Left lung (tissue), 10 donors: ENCODE data around the gene TFF1. TPM values are rescaled to one million over a fixed set of nuclear protein-coding genes. Genes with fewer than 3 reads are reported as not detected.

Source experiments
- ATAC-seq: fragments of 200-7000 bp; cut with Tn5 transposase; one replicate; pipeline ENCODE4 v1.9.1; 2020; ENCODE audit warnings: moderate library complexity
- DNase-seq, 4 donors: peaks; one replicate each; pipeline ENCODE4 v3.0.0-alpha.2; 2013 to 2020
- H3K27ac ChIP-seq, 2 donors: fragments of 200-600 bp; sonication (generic) in 1 of 2; one replicate each; pipeline versions ENCODE4 v1.5.0 to v1.8.0; 2020 to 2021
- H3K27me3 ChIP-seq, 2 donors: fragments of 200-600 bp; sonication (generic) in 1 of 2; one replicate each; pipeline versions ENCODE4 v1.5.0 to v1.8.0; 2020 to 2021
- H3K36me3 ChIP-seq, 2 donors: fragments of 200-600 bp; sonication (generic) in 1 of 2; one replicate each; pipeline versions ENCODE4 v1.5.0 to v1.8.0; 2020 to 2021
- H3K4me1 ChIP-seq, 2 donors: fragments of 200-600 bp; one replicate each; pipeline ENCODE4 v1.8.0; 2021
- H3K4me3 ChIP-seq, 2 donors: fragments of 200-600 bp; sonication (generic) in 1 of 2; one replicate each; pipeline versions ENCODE4 v1.5.0 to v1.8.0; 2020 to 2021; ENCODE audit warnings: mild to moderate bottlenecking in 1 of 2
- H3K9me3 ChIP-seq, 2 donors: fragments of 200-600 bp; sonication (generic) in 1 of 2; one replicate each; pipeline versions ENCODE4 v1.5.0 to v1.8.0; 2020 to 2021
- CTCF ChIP-seq, 2 donors: fragments of 200-600 bp; sonication (generic) in 1 of 2; IDR thresholded peaks; one replicate each; pipeline versions ENCODE4 v1.5.0 to v1.8.0; 2021; ENCODE audit warnings: antibody characterized with exemption in 2 of 2
- intact Hi-C, 2 donors: fragments of 100-400 bp; cut with DNase I; formaldehyde crosslinking; loops; one replicate each; pipeline versions ENCODE4 v1.11.2 to v1.14.2; 2022
- polyA plus RNA-seq, 6 donors: library from polyadenylated mRNA; unstranded; fragments of 120-200 nt; gene quantifications; one replicate each; pipeline ENCODE4 v1.2.1, GENCODE V29; 2013; ENCODE audit not compliant: insufficient read length in 6 of 6
- total RNA-seq, 2 donors: library from RNA; stranded (reverse); fragmentation: NEBNext Ultra II Directional; extraction: Animal tissue kit (Norgen Biotek cat#: 25700); gene quantifications; one replicate each; pipeline ENCODE4 v1.2.1, GENCODE V29; 2021
- donor health status: DM: no; HTN: yes; CAD: no.
- donor health status: DM: no; HTN: no; CAD: no.

Gene TFF1
- total and polyA plus RNA-seq, 8 donors = not detected

- Histone ChIP-seq H3K27ac (no peak overlapping the region), H3K9me3 (no peaks in the 10 kb centered on the region), H3K4me3 (no peak overlapping the region), H3K27me3 (no peaks in the 10 kb centered on the region), H3K36me3 (no peaks in the 10 kb centered on the region), H3K4me1 (peaks cover 0 to 21% of the 10 kb centered on the region in 2 donors)
- ATAC-seq (no peak), DNase-seq (no peak)
- intact Hi-C loops = no loop called here
- no peak for TF ChIP-seq CTCF (IDR thresholded peaks at IDR 0.05)
Observed at GRCh38 chr21:42387164-42387563, 20.8 kb upstream of the TFF1 start.

GRCh38 chr21:42386034-42386591 is 19.8 kb upstream of the TFF1 start:
- TF ChIP-seq CTCF (IDR thresholded peaks at IDR 0.05) = no peak
- intact Hi-C loops = no loop called here

GRCh38 chr21:42385619-42386018 is 19.3 kb upstream of the TFF1 start:
- DNase-seq (peak in 1 of 4 donors; percentile 22), ATAC-seq (no peak)
- Histone ChIP-seq H3K4me3 (no peak overlapping the region), H3K36me3 (no peaks in the 10 kb centered on the region), H3K4me1 (peaks cover 0 to 21% of the 10 kb centered on the region in 2 donors), H3K27ac (peak overlapping the region in 1 of 2 donors; percentile 68), H3K27me3 (no peaks in the 10 kb centered on the region), H3K9me3 (peaks cover 0 to 9% of the 10 kb centered on the region in 2 donors)
- TF ChIP-seq CTCF (IDR thresholded peaks at IDR 0.05) = no peak
- intact Hi-C loops = no loop called here

More at GRCh38 chr21:42386034-42386591, 19.8 kb upstream of the TFF1 start:
- Histone ChIP-seq H3K27ac (peak overlapping the region in 1 of 2 donors; percentile 68), H3K4me1 (peaks cover 0 to 21% of the 10 kb centered on the region in 2 donors), H3K9me3 (peaks cover 0 to 9% of the 10 kb centered on the region in 2 donors), H3K4me3 (no peak overlapping the region), H3K36me3 (no peaks in the 10 kb centered on the region), H3K27me3 (no peaks in the 10 kb centered on the region)
- ATAC-seq (no peak), DNase-seq (peak in 1 of 4 donors; percentile 23)

GRCh38 chr21:42384989-42385388 is 18.7 kb upstream of the TFF1 start:
- H3K27me3 ChIP-seq = no peaks in the 10 kb centered on the region
- no peaks in the 10 kb centered on the region for H3K36me3 ChIP-seq
- intact Hi-C loops = no loop called here
- ATAC-seq (peak; percentile 10), DNase-seq (peak in 1 of 4 donors; percentile 33)
- TF ChIP-seq CTCF (IDR thresholded peaks at IDR 0.05) = no peak
- H3K4me3 ChIP-seq = no peak overlapping the region
- H3K27ac ChIP-seq = peak overlapping the region in 1 of 2 donors; percentile 68
- peaks cover 0 to 9% of the 10 kb centered on the region in 2 donors for H3K9me3 ChIP-seq
- peaks cover 0 to 21% of the 10 kb centered on the region in 2 donors for H3K4me1 ChIP-seq

GRCh38 chr21:42384156-42384945 is 18.0 kb upstream of the TFF1 start:
- no peak overlapping the region for H3K4me3 ChIP-seq
- no peak for ATAC-seq

More at GRCh38 chr21:42384156-42384945, 18.0 kb upstream of the TFF1 start:
- intact Hi-C loops = no loop called here
- DNase-seq = no peak
- no peak for TF ChIP-seq CTCF (IDR thresholded peaks at IDR 0.05)
- Histone ChIP-seq H3K27ac (peak overlapping the region in 1 of 2 donors; percentile 68), H3K4me1 (peaks cover 0 to 17% of the 10 kb centered on the region in 2 donors), H3K36me3 (no peaks in the 10 kb centered on the region), H3K27me3 (no peaks in the 10 kb centered on the region), H3K9me3 (peaks cover 0 to 9% of the 10 kb centered on the region in 2 donors)
